ENCODE measurements around the gene DCHS1.

The DCHS1 gene

GRCh38 chr11:6627762-6628241, 27.8 kb downstream of the DCHS1 start:
- WGBS, 2 experiments, result 90 to 100% methylated on average over 2 of the region's 2 CpGs
- Histone ChIP-seq H3K36me3 (ENCODE audit: control insufficient read depth, insufficient read depth, low read length) (peaks cover 14% of the 10 kb centered on the region), H3K4me3 (ENCODE audit: insufficient read depth, low read depth, low read length) (no peak overlapping the region), H3K27me3 (ENCODE audit: control insufficient read depth, insufficient read depth, low read length, poor library complexity, severe bottlenecking) (peaks cover 26% of the 10 kb centered on the region), H3K27ac (ENCODE audit: insufficient read depth, low read depth, low read length, poor library complexity, severe bottlenecking) (no peak overlapping the region), H3K9me3 (ENCODE audit: control insufficient read depth, low read length) (no peaks in the 10 kb centered on the region), H3K4me1 (ENCODE audit: control insufficient read depth, insufficient read depth, low read length) (no peaks in the 10 kb centered on the region)

- Histone ChIP-seq H3K27me3 (ENCODE audit: control insufficient read depth, insufficient read depth, low read length, poor library complexity, severe bottlenecking) (peaks cover 26% of the 10 kb centered on the region), H3K4me3 (ENCODE audit: insufficient read depth, low read depth, low read length) (no peak overlapping the region), H3K27ac (ENCODE audit: insufficient read depth, low read depth, low read length, poor library complexity, severe bottlenecking) (no peak overlapping the region), H3K36me3 (ENCODE audit: control insufficient read depth, insufficient read depth, low read length) (peaks cover 14% of the 10 kb centered on the region), H3K9me3 (ENCODE audit: control insufficient read depth, low read length) (no peaks in the 10 kb centered on the region), H3K4me1 (ENCODE audit: control insufficient read depth, insufficient read depth, low read length) (no peaks in the 10 kb centered on the region)
- 90 to 91% methylated on average over 19 of the region's 19 CpGs for WGBS, 2 experiments
These were observed 28.4 kb downstream of the DCHS1 start for GRCh38 chr11:6626971-6627761.

GRCh38 chr11:6625832-6626420, 29.7 kb downstream of the DCHS1 start:
- WGBS, 2 experiments, result 95% methylated on average over 17 of the region's 17 CpGs
- Histone ChIP-seq H3K4me1 (ENCODE audit: control insufficient read depth, insufficient read depth, low read length) (peaks cover 2% of the 10 kb centered on the region), H3K4me3 (ENCODE audit: insufficient read depth, low read depth, low read length) (no peak overlapping the region), H3K9me3 (ENCODE audit: control insufficient read depth, low read length) (no peaks in the 10 kb centered on the region), H3K27me3 (ENCODE audit: control insufficient read depth, insufficient read depth, low read length, poor library complexity, severe bottlenecking) (peaks cover 19% of the 10 kb centered on the region), H3K27ac (ENCODE audit: insufficient read depth, low read depth, low read length, poor library complexity, severe bottlenecking) (no peak overlapping the region), H3K36me3 (ENCODE audit: control insufficient read depth, insufficient read depth, low read length) (peaks cover 11% of the 10 kb centered on the region)

- WGBS, 2 experiments, result 92 to 94% methylated on average over 12 of the region's 12 CpGs
- Histone ChIP-seq H3K4me1 (ENCODE audit: control insufficient read depth, insufficient read depth, low read length) (peaks cover 7% of the 10 kb centered on the region), H3K27ac (ENCODE audit: insufficient read depth, low read depth, low read length, poor library complexity, severe bottlenecking) (no peak overlapping the region), H3K36me3 (ENCODE audit: control insufficient read depth, insufficient read depth, low read length) (peaks cover 11% of the 10 kb centered on the region), H3K4me3 (ENCODE audit: insufficient read depth, low read depth, low read length) (no peak overlapping the region), H3K9me3 (ENCODE audit: control insufficient read depth, low read length) (no peaks in the 10 kb centered on the region), H3K27me3 (ENCODE audit: control insufficient read depth, insufficient read depth, low read length, poor library complexity, severe bottlenecking) (peaks cover 13% of the 10 kb centered on the region)
These were observed 30.3 kb downstream of the DCHS1 start for GRCh38 chr11:6625156-6625831.

- peaks cover 8% of the 10 kb centered on the region for H3K4me1 ChIP-seq (ENCODE audit: control insufficient read depth, insufficient read depth, low read length)
- H3K4me3 ChIP-seq (ENCODE audit: insufficient read depth, low read depth, low read length), result no peak overlapping the region
- no peak overlapping the region for H3K27ac ChIP-seq (ENCODE audit: insufficient read depth, low read depth, low read length, poor library complexity, severe bottlenecking)
- WGBS, 2 experiments, result 93% methylated on average over 31 of the region's 31 CpGs
- peaks cover 11% of the 10 kb centered on the region for H3K36me3 ChIP-seq (ENCODE audit: control insufficient read depth, insufficient read depth, low read length)
- H3K27me3 ChIP-seq (ENCODE audit: control insufficient read depth, insufficient read depth, low read length, poor library complexity, severe bottlenecking), result no peaks in the 10 kb centered on the region
- no peaks in the 10 kb centered on the region for H3K9me3 ChIP-seq (ENCODE audit: control insufficient read depth, low read length)
These were observed 31.9 kb downstream of the DCHS1 start for GRCh38 chr11:6623391-6624363.

GRCh38 chr11:6622261-6623171, 33.1 kb downstream of the DCHS1 start:
- WGBS, 2 experiments, result 92 to 94% methylated on average over 24 of the region's 24 CpGs

GRCh38 chr11:6621711-6622211, 33.8 kb downstream of the DCHS1 start:
- H3K27me3 ChIP-seq (ENCODE audit: control insufficient read depth, insufficient read depth, low read length, poor library complexity, severe bottlenecking), result no peaks in the 10 kb centered on the region
- no peak overlapping the region for H3K27ac ChIP-seq (ENCODE audit: insufficient read depth, low read depth, low read length, poor library complexity, severe bottlenecking)
- H3K4me1 ChIP-seq (ENCODE audit: control insufficient read depth, insufficient read depth, low read length), result peaks cover 15% of the 10 kb centered on the region
- 92 to 93% methylated on average over 16 of the region's 16 CpGs for WGBS, 2 experiments
- no peaks in the 10 kb centered on the region for H3K9me3 ChIP-seq (ENCODE audit: control insufficient read depth, low read length)
- no peak overlapping the region for H3K4me3 ChIP-seq (ENCODE audit: insufficient read depth, low read depth, low read length)
- H3K36me3 ChIP-seq (ENCODE audit: control insufficient read depth, insufficient read depth, low read length), result peaks cover 5% of the 10 kb centered on the region

More at GRCh38 chr11:6622261-6623171, 33.1 kb downstream of the DCHS1 start:
- Histone ChIP-seq H3K4me1 (ENCODE audit: control insufficient read depth, insufficient read depth, low read length) (peaks cover 15% of the 10 kb centered on the region), H3K27me3 (ENCODE audit: control insufficient read depth, insufficient read depth, low read length, poor library complexity, severe bottlenecking) (no peaks in the 10 kb centered on the region), H3K27ac (ENCODE audit: insufficient read depth, low read depth, low read length, poor library complexity, severe bottlenecking) (no peak overlapping the region), H3K36me3 (ENCODE audit: control insufficient read depth, insufficient read depth, low read length) (peaks cover 9% of the 10 kb centered on the region), H3K9me3 (ENCODE audit: control insufficient read depth, low read length) (no peaks in the 10 kb centered on the region), H3K4me3 (ENCODE audit: insufficient read depth, low read depth, low read length) (no peak overlapping the region)

- no peaks in the 10 kb centered on the region for H3K9me3 ChIP-seq (ENCODE audit: control insufficient read depth, low read length)
- WGBS, 2 experiments, result 85 to 91% methylated on average over 1 of the region's 1 CpG
- H3K36me3 ChIP-seq (ENCODE audit: control insufficient read depth, insufficient read depth, low read length), result peaks cover 3% of the 10 kb centered on the region
- no peak overlapping the region for H3K27ac ChIP-seq (ENCODE audit: insufficient read depth, low read depth, low read length, poor library complexity, severe bottlenecking)
- no peak overlapping the region for H3K4me3 ChIP-seq (ENCODE audit: insufficient read depth, low read depth, low read length)
- H3K27me3 ChIP-seq (ENCODE audit: control insufficient read depth, insufficient read depth, low read length, poor library complexity, severe bottlenecking), result no peaks in the 10 kb centered on the region
- peaks cover 15% of the 10 kb centered on the region for H3K4me1 ChIP-seq (ENCODE audit: control insufficient read depth, insufficient read depth, low read length)
These were observed 35.0 kb downstream of the DCHS1 start for GRCh38 chr11:6620636-6621035.

Measured in ectodermal cell (in vitro differentiated cells).